Panc1 (cell line): ENCODE results near the gene MFAP3. TPM values are rescaled to one million over a fixed set of nuclear protein-coding genes. Genes with fewer than 3 reads are reported as not detected.

Source experiments
- ATAC-seq: fragments of 200-7000 bp; cut with Tn5 transposase; 2 replicates; pipeline ENCODE4 v1.9.1; 2020; ENCODE audit warnings: mild to moderate bottlenecking, moderate library complexity
- BruUV-seq: library from RNA; stranded (reverse); fragments of 400-500 nt; replicated peaks from 2 replicates; lab custom pipeline; 2021; lab: Mats Ljungman, UMichigan
- CTCF ChIA-PET: fragments of 300-600 bp; sonication (Branson Sonifier 250); formaldehyde crosslinking; loops from one replicate; lab custom pipeline; 2022; ENCODE audit warnings: antibody characterized with exemption; lab: Charles Lee
- POLR2A ChIA-PET: fragments of 300-600 bp; sonication (Branson Sonifier 250); formaldehyde crosslinking; loops from one replicate; lab custom pipeline; 2022; ENCODE audit warnings: antibody characterized with exemption; lab: Charles Lee
- DNase-seq: peaks from one replicate; pipeline ENCODE4 v3.0.0-alpha.2; 2010; ENCODE audit warnings: low read depth, low spot score
- H3K27ac ChIP-seq: 2 replicates; pipeline ENCODE4 v1.5.1; 2011; ENCODE audit warnings: mild to moderate bottlenecking, low read length, inconsistent platforms
- H3K27me3 ChIP-seq: fragments of 200-500 bp; sonication (Bioruptor generic); 2 replicates; pipeline ENCODE4 v1.6.0; 2014; ENCODE audit warnings: low read length, inconsistent platforms; ENCODE audit not compliant: control insufficient read depth, insufficient read depth
- H3K36me3 ChIP-seq: fragments of 200-500 bp; sonication (Bioruptor generic); 2 replicates; pipeline ENCODE4 v1.5.1; 2014; ENCODE audit warnings: inconsistent platforms, mild to moderate bottlenecking, low read length, moderate library complexity; ENCODE audit not compliant: control insufficient read depth, insufficient read depth
- H3K4me1 ChIP-seq: 2 replicates; pipeline ENCODE4 v1.5.1; 2011; ENCODE audit warnings: inconsistent platforms, mild to moderate bottlenecking, low read length, moderate library complexity; ENCODE audit not compliant: control insufficient read depth, insufficient read depth
- H3K4me3 ChIP-seq, 2 experiments: 2 replicates each; pipeline ENCODE4 v1.5.1; 2011 to 2012; ENCODE audit warnings: low read depth in 2 of 2, low read length in 2 of 2, mild to moderate bottlenecking in 2 of 2, inconsistent platforms in 1 of 2, moderate library complexity in 1 of 2
- H3K9me3 ChIP-seq: fragments of 200-500 bp; sonication (Bioruptor generic); 2 replicates; pipeline ENCODE4 v1.5.1; 2014; ENCODE audit warnings: low read depth, mild to moderate bottlenecking, inconsistent platforms, low read length, moderate library complexity; ENCODE audit not compliant: control insufficient read depth, insufficient read depth
- CTCF ChIP-seq: fragments of 450-650 bp; IDR thresholded peaks from 2 replicates; pipeline ENCODE4 v1.5.1; 2017; ENCODE audit warnings: mild to moderate bottlenecking
- POLR2AphosphoS5 ChIP-seq: IDR thresholded peaks from 2 replicates; pipeline ENCODE4 v1.6.1; 2012; ENCODE audit warnings: mild to moderate bottlenecking, low read depth, low read length, moderate library complexity
- SIN3A ChIP-seq: IDR thresholded peaks from 2 replicates; pipeline ENCODE4 v1.6.1; 2012; ENCODE audit warnings: low read depth, mild to moderate bottlenecking, low read length, moderate library complexity, borderline replicate concordance; ENCODE audit not compliant: insufficient read depth
- TCF7L2 ChIP-seq: IDR thresholded peaks from 2 replicates; pipeline ENCODE4 v1.6.1; 2011; ENCODE audit warnings: mild to moderate bottlenecking, low read depth, low read length, inconsistent platforms
- in situ Hi-C: cut with HindIII; loops from 2 replicates; pipeline ENCODE4 v1.10.0; 2016; ENCODE audit warnings: low sequenced_read_pairs, low pct_unique_long_range_greater_than_20kb
- intact Hi-C: fragments of 100-400 bp; cut with micrococcal nuclease; formaldehyde crosslinking; loops from one replicate; pipeline ENCODE4 v1.10.0; 2022; ENCODE audit not compliant: unreplicated experiment
- total RNA-seq: library from RNA; stranded (reverse); gene quantifications from one replicate; pipeline ENCODE4 v1.2.1, GENCODE V29; 2021; ENCODE audit not compliant: unreplicated experiment
- TF ChIP-seq, protein P1 (sequence below), 2 experiments: IDR thresholded peaks; 2 replicates each; pipeline ENCODE4 v1.6.1; 2011 to 2012; ENCODE audit warnings: low read depth in 2 of 2, control low read depth in 1 of 2, low read length in 1 of 2, mild to moderate bottlenecking in 1 of 2, moderate library complexity in 1 of 2; ENCODE audit not compliant: insufficient read depth in 1 of 2

Gene MFAP3
- total RNA-seq, 1 experiment from 2014 or later: 24.2 TPM

DNA sequence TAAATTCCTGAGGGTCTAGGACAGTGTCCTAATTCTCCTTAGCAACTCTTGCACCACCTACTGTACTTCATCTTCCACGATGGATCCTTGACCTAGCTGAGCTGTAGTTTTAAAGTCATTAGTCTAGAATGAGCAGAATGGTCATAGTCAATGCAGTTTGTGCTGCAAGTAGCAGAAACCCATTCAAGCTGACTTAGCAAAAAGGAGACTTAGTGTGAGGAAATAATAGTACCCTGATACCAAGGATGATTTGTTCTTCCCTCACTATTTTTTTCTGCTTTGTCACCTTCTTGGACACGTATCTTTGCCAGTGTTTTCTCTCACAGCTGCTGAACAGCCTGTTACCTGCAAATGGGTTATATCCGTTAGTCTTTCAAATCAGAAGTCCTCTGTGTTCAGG is 5.3 kb downstream of the MFAP3 start:
- H3K36me3 ChIP-seq: peaks cover 2% of the 10 kb centered on the region
- intact Hi-C loops: no loop called here

GRCh38 chr5:154044581-154044980 is 5.8 kb downstream of the MFAP3 start:
- ATAC-seq: no peak
- Histone ChIP-seq H3K36me3 (no peaks in the 10 kb centered on the region; the same call in 1 of the 2 replicates), H3K4me3 (no peak overlapping the region), H3K4me1 (peaks cover 5% of the 10 kb centered on the region), H3K9me3 (no peaks in the 10 kb centered on the region), H3K27ac (no peak overlapping the region), H3K27me3 (no peaks in the 10 kb centered on the region)
- DNase-seq: no peak
- in situ Hi-C loops: no loop called here
- no peak for TF ChIP-seq CTCF
- BruUV-seq: no TSS peak
- ChIA-PET POLR2A (interaction anchor here (0.6 to 0.7 kb wide), 2 partner anchors 11 to 117 kb away, joined by 5 to 8 read pairs; no protein-coding TSS in a partner anchor), CTCF (interaction anchor here (0.6 kb wide), 1 partner anchor 500 kb away, joined by 4 read pairs; no protein-coding TSS in a partner anchor)
- intact Hi-C loops: no loop called here

More for the DNA sequence above, 5.3 kb downstream of the MFAP3 start:
- no peaks in the 10 kb centered on the region for H3K9me3 ChIP-seq
- CTCF ChIA-PET: no interaction called here
- DNase-seq: no peak
- ATAC-seq: no peak
- TF ChIP-seq CTCF (no peak), POLR2AphosphoS5 (no peak), TCF7L2 (no peak), SIN3A (no peak)
- TF ChIP-seq, protein P1, sequence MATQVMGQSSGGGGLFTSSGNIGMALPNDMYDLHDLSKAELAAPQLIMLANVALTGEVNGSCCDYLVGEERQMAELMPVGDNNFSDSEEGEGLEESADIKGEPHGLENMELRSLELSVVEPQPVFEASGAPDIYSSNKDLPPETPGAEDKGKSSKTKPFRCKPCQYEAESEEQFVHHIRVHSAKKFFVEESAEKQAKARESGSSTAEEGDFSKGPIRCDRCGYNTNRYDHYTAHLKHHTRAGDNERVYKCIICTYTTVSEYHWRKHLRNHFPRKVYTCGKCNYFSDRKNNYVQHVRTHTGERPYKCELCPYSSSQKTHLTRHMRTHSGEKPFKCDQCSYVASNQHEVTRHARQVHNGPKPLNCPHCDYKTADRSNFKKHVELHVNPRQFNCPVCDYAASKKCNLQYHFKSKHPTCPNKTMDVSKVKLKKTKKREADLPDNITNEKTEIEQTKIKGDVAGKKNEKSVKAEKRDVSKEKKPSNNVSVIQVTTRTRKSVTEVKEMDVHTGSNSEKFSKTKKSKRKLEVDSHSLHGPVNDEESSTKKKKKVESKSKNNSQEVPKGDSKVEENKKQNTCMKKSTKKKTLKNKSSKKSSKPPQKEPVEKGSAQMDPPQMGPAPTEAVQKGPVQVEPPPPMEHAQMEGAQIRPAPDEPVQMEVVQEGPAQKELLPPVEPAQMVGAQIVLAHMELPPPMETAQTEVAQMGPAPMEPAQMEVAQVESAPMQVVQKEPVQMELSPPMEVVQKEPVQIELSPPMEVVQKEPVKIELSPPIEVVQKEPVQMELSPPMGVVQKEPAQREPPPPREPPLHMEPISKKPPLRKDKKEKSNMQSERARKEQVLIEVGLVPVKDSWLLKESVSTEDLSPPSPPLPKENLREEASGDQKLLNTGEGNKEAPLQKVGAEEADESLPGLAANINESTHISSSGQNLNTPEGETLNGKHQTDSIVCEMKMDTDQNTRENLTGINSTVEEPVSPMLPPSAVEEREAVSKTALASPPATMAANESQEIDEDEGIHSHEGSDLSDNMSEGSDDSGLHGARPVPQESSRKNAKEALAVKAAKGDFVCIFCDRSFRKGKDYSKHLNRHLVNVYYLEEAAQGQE (IDR thresholded peaks at IDR 0.05; ENCODE audit: insufficient read depth in 1 of 2, low read depth in 2 of 2, low read length in 1 of 2): no peak
- no TSS peak for BruUV-seq
- no peak overlapping the region for H3K4me3 ChIP-seq
- no peak overlapping the region for H3K27ac ChIP-seq
- POLR2A ChIA-PET: no interaction called here
- no peaks in the 10 kb centered on the region for H3K27me3 ChIP-seq
- peaks cover 8% of the 10 kb centered on the region for H3K4me1 ChIP-seq
- in situ Hi-C loops: no loop called here
